Fibroblast of lung (primary cell): Measurements from ENCODE around the gene CIITA. TPM values are rescaled to one million over a fixed set of nuclear protein-coding genes. Genes with fewer than 3 reads are reported as not detected.

Experiments used
- DNase-seq, 2 donors: peaks; one replicate each; pipeline versions ENCODE4 v3.0.0 to v3.0.0-alpha.2; 2010; ENCODE audit warnings: low read depth in 2 of 2
- H2AFZ ChIP-seq: 2 replicates; pipeline ENCODE4 v1.5.1; 2012; ENCODE audit warnings: low read length, control low read depth, inconsistent platforms
- H3K27ac ChIP-seq: 2 replicates; pipeline ENCODE4 v1.5.1; 2011; ENCODE audit warnings: low read length, control low read depth; ENCODE audit not compliant: insufficient read depth
- H3K27me3 ChIP-seq: 2 replicates; pipeline ENCODE4 v1.5.1; 2011; ENCODE audit warnings: mild to moderate bottlenecking, low read length; ENCODE audit not compliant: control insufficient read depth, insufficient read depth
- H3K36me3 ChIP-seq: 2 replicates; pipeline ENCODE4 v1.5.1; 2011; ENCODE audit warnings: low read length; ENCODE audit not compliant: control insufficient read depth, insufficient read depth
- H3K4me1 ChIP-seq: 2 replicates; pipeline ENCODE4 v1.5.1; 2011; ENCODE audit warnings: low read length; ENCODE audit not compliant: control insufficient read depth, insufficient read depth; ENCODE audit errors: extremely low read depth
- H3K4me2 ChIP-seq: 2 replicates; pipeline ENCODE4 v1.5.1; 2011; ENCODE audit warnings: low read length, control low read depth; ENCODE audit not compliant: insufficient read depth; ENCODE audit errors: extremely low read depth
- H3K4me3 ChIP-seq, 4 experiments: fragments of 200-600 bp in 1 of 4; sonication (generic) in 1 of 4; replicated peaks in 1 of 4; 2 replicates each; pipeline ENCODE4 v1.5.1; 2011 to 2016; ENCODE audit warnings: low read length in 4 of 4, low read depth in 3 of 4, mild to moderate bottlenecking in 3 of 4, control low read depth in 2 of 4, inconsistent platforms in 1 of 4, mixed read lengths in 1 of 4; ENCODE audit not compliant: insufficient read depth in 1 of 4; ENCODE audit errors: control extremely low read depth in 1 of 4
- H3K79me2 ChIP-seq: 2 replicates; pipeline ENCODE4 v1.5.1; 2012; ENCODE audit warnings: mild to moderate bottlenecking, low read length, inconsistent platforms; ENCODE audit not compliant: control insufficient read depth, insufficient read depth
- H3K9ac ChIP-seq: 2 replicates; pipeline ENCODE4 v1.5.1; 2011; ENCODE audit warnings: mild to moderate bottlenecking, low read length, control low read depth; ENCODE audit not compliant: insufficient read depth
- H3K9me3 ChIP-seq: 2 replicates; pipeline ENCODE4 v1.5.1; 2012; ENCODE audit warnings: low read depth, low read length; ENCODE audit not compliant: control insufficient read depth, insufficient read depth
- H4K20me1 ChIP-seq: 2 replicates; pipeline ENCODE4 v1.5.1; 2011; ENCODE audit warnings: low read length; ENCODE audit not compliant: control insufficient read depth, insufficient read depth; ENCODE audit errors: extremely low read depth
- CTCF ChIP-seq, 2 donors: IDR thresholded peaks in 1 of 2; conservative IDR thresholded peaks in 1 of 2; 1 replicate in 1 of 2; 2 replicates in 1 of 2; pipeline ENCODE4 v1.5.1; 2011 to 2012; ENCODE audit warnings: low read length in 2 of 2, control low read depth in 1 of 2, inconsistent platforms in 1 of 2, low read depth in 1 of 2, mild to moderate bottlenecking in 1 of 2
- EZH2 ChIP-seq: IDR thresholded peaks from 2 replicates; pipeline ENCODE4 v1.5.1; 2012; ENCODE audit warnings: low read length, control low read depth, mild to moderate bottlenecking; ENCODE audit errors: missing control alignments
- polyA plus RNA-seq, 2 donors: library from polyadenylated mRNA; depleted of rRNA in 1 of 2; stranded (reverse) in 1 of 2; unstranded in 1 of 2; fragments of >200 nt; gene quantifications; 2 replicates each; pipeline ENCODE4 v1.2.1, GENCODE V29; 2011 to 2012; ENCODE audit warnings: missing spikeins in 1 of 2
- total RNA-seq: library from RNA; depleted of rRNA; stranded (reverse); fragments of >200 nt; gene quantifications from 2 replicates; pipeline ENCODE4 v1.2.1, GENCODE V29; 2014

CIITA gene
- total and polyA plus RNA-seq, 2 donors (not counting 1 experiment from before 2014, with no cell fraction given): 0.27 to 0.66 TPM

- Histone ChIP-seq H3K36me3 (no peaks in the 10 kb centered on the region), H4K20me1 (no peaks in the 10 kb centered on the region), H2AFZ (no peak overlapping the region), H3K9me3 (no peaks in the 10 kb centered on the region), H3K27me3 (no peaks in the 10 kb centered on the region), H3K27ac (peak overlapping the region; percentile 66), H3K79me2 (no peaks in the 10 kb centered on the region), H3K9ac (no peak overlapping the region), H3K4me3 (no peak overlapping the region), H3K4me2 (no peak overlapping the region), H3K4me1 (peaks cover 10% of the 10 kb centered on the region)
- TF ChIP-seq CTCF (conservative IDR thresholded peaks at IDR 0.05 in 1 of 2, IDR thresholded peaks at IDR 0.05 in 1 of 2; ENCODE audit: low read depth in 1 of 2, low read length in 2 of 2): no peak
- TF ChIP-seq EZH2: no peak
- no peak for DNase-seq
Measured at GRCh38 chr16:10870808-10871156, 6.2 kb upstream of the CIITA start.

GRCh38 chr16:10871157-10871991, 5.6 kb upstream of the CIITA start:
- peak overlapping the region; percentile 66 for H3K27ac ChIP-seq
- no peaks in the 10 kb centered on the region for H3K9me3 ChIP-seq
- no peak overlapping the region for H2AFZ ChIP-seq
- H3K4me1 ChIP-seq: peaks cover 10% of the 10 kb centered on the region
- peak; percentile 61 to 96 for DNase-seq
- H3K27me3 ChIP-seq: no peaks in the 10 kb centered on the region
- H3K36me3 ChIP-seq: no peaks in the 10 kb centered on the region
- H4K20me1 ChIP-seq: no peaks in the 10 kb centered on the region
- H3K4me3 ChIP-seq: no peak overlapping the region
- no peak for TF ChIP-seq CTCF (conservative IDR thresholded peaks at IDR 0.05 in 1 of 2, IDR thresholded peaks at IDR 0.05 in 1 of 2; ENCODE audit: low read depth in 1 of 2, low read length in 2 of 2)
- no peak for TF ChIP-seq EZH2
- no peaks in the 10 kb centered on the region for H3K79me2 ChIP-seq
- H3K9ac ChIP-seq: no peak overlapping the region
- peak overlapping the region; percentile 19 for H3K4me2 ChIP-seq

- no peak overlapping the region for H3K27ac ChIP-seq
- no peak overlapping the region for H2AFZ ChIP-seq
- H3K9me3 ChIP-seq: no peaks in the 10 kb centered on the region
- peaks cover 12% of the 10 kb centered on the region for H3K4me1 ChIP-seq
- no peaks in the 10 kb centered on the region for H3K36me3 ChIP-seq
- no peak for DNase-seq
- no peak overlapping the region for H3K4me2 ChIP-seq
- no peaks in the 10 kb centered on the region for H3K27me3 ChIP-seq
- H4K20me1 ChIP-seq: no peaks in the 10 kb centered on the region
- no peak overlapping the region for H3K4me3 ChIP-seq
- no peak overlapping the region for H3K9ac ChIP-seq
- no peaks in the 10 kb centered on the region for H3K79me2 ChIP-seq
- TF ChIP-seq CTCF (conservative IDR thresholded peaks at IDR 0.05 in 1 of 2, IDR thresholded peaks at IDR 0.05 in 1 of 2; ENCODE audit: low read depth in 1 of 2, low read length in 2 of 2) (no peak), EZH2 (no peak)
Measured at GRCh38 chr16:10876315-10876714, 687 bp upstream of the CIITA start.
